BE2C (cell line): ENCODE data around the gene PPP1R9A.

Experiments used
- DNase-seq: peaks from one replicate; pipeline ENCODE4 v3.0.0-alpha.2; 2020
- H3K27me3 ChIP-seq: fragments of 250-450 bp; sonication (Bioruptor Pico); 2 replicates; pipeline ENCODE4 v1.5.1; 2020; ENCODE audit warnings: mild to moderate bottlenecking
- H3K36me3 ChIP-seq: fragments of 250-450 bp; sonication (Bioruptor Pico); 2 replicates; pipeline ENCODE4 v1.5.1; 2020; ENCODE audit warnings: mild to moderate bottlenecking
- H3K4me1 ChIP-seq: fragments of 250-450 bp; sonication (Bioruptor Pico); 2 replicates; pipeline ENCODE4 v1.5.1; 2020
- H3K4me3 ChIP-seq: 2 replicates; pipeline ENCODE4 v1.5.1; 2011; ENCODE audit warnings: low read depth, low read length
- H3K9me3 ChIP-seq: fragments of 250-450 bp; sonication (Bioruptor Pico); 2 replicates; pipeline ENCODE4 v1.5.1; 2020
- TF ChIP-seq, protein P1 (sequence below): IDR thresholded peaks from 2 replicates; pipeline ENCODE4 v1.5.1; 2012; ENCODE audit warnings: mild to moderate bottlenecking, low read depth, low read length

Gene PPP1R9A

DNA sequence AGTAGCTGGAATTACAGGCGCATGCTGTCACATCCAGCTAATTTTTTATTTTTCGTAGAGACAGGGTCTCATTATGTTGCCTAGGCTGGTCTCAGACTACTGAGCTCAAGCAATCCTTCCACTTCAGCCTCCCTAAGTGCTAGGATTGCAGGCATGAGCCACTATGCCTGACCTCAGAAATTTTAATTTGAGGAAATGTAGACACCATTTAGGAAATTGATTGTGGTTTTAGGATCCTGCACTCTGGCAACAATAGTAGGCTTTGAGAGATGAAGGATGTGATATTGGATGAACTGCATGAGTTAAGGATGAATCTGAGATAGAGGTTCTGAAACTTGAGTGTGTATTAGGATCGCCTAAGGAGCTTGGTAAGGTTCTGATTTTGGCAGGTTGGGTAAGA, 66.5 kb downstream of the PPP1R9A start:
- DNase-seq: no peak
- TF ChIP-seq, protein P1, sequence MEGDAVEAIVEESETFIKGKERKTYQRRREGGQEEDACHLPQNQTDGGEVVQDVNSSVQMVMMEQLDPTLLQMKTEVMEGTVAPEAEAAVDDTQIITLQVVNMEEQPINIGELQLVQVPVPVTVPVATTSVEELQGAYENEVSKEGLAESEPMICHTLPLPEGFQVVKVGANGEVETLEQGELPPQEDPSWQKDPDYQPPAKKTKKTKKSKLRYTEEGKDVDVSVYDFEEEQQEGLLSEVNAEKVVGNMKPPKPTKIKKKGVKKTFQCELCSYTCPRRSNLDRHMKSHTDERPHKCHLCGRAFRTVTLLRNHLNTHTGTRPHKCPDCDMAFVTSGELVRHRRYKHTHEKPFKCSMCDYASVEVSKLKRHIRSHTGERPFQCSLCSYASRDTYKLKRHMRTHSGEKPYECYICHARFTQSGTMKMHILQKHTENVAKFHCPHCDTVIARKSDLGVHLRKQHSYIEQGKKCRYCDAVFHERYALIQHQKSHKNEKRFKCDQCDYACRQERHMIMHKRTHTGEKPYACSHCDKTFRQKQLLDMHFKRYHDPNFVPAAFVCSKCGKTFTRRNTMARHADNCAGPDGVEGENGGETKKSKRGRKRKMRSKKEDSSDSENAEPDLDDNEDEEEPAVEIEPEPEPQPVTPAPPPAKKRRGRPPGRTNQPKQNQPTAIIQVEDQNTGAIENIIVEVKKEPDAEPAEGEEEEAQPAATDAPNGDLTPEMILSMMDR: no peak
- no peaks in the 10 kb centered on the region for H3K27me3 ChIP-seq
- no peak overlapping the region for H3K4me3 ChIP-seq
- no peaks in the 10 kb centered on the region for H3K36me3 ChIP-seq
- H3K4me1 ChIP-seq: no peaks in the 10 kb centered on the region
- no peaks in the 10 kb centered on the region for H3K9me3 ChIP-seq

DNA sequence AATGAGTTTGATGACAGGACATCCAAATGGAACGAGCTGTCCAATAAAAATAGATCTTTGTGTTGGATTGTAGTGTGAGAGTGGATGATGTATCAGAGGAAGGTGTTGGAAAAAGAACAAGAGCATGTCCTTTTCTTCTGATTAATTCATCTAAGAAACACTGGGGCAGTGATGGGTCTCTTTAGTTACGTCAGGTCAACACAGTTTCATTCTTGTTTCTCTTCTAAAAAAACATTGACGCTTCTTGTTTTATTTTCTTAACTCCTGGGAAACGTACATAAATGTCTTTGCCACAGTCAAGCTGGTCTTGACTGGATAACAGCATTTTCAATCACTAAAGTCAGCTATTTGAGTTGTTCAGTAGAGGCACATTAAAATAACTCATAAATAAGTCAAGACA, 67.0 kb downstream of the PPP1R9A start:
- TF ChIP-seq, protein P1: no peak
- Histone ChIP-seq H3K4me3 (no peak overlapping the region), H3K9me3 (no peaks in the 10 kb centered on the region), H3K36me3 (no peaks in the 10 kb centered on the region), H3K27me3 (no peaks in the 10 kb centered on the region), H3K4me1 (no peaks in the 10 kb centered on the region)
- DNase-seq: no peak

DNA sequence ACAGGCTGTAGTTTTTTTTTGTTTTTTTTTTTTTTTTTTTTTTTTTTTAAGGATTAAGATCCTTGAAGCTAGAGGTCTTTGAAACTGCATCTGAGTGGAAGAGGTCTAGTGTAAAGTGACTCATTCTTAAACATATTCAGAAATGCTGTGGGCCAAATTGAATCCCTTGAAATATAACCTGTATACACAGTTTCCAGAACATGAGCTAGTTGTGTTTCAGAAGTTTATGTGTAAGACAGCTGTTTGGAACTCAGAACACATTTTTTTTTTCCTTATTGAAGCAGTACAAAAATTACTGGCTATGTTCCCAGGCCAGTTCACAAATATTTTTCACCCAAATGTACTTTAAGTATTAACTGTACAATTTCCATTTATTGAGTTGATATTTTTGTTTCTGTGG, 67.9 kb downstream of the PPP1R9A start:
- Histone ChIP-seq H3K27me3 (no peaks in the 10 kb centered on the region), H3K4me3 (no peak overlapping the region), H3K9me3 (no peaks in the 10 kb centered on the region), H3K4me1 (no peaks in the 10 kb centered on the region), H3K36me3 (no peaks in the 10 kb centered on the region)
- TF ChIP-seq, protein P1: no peak
- DNase-seq: no peak

DNA sequence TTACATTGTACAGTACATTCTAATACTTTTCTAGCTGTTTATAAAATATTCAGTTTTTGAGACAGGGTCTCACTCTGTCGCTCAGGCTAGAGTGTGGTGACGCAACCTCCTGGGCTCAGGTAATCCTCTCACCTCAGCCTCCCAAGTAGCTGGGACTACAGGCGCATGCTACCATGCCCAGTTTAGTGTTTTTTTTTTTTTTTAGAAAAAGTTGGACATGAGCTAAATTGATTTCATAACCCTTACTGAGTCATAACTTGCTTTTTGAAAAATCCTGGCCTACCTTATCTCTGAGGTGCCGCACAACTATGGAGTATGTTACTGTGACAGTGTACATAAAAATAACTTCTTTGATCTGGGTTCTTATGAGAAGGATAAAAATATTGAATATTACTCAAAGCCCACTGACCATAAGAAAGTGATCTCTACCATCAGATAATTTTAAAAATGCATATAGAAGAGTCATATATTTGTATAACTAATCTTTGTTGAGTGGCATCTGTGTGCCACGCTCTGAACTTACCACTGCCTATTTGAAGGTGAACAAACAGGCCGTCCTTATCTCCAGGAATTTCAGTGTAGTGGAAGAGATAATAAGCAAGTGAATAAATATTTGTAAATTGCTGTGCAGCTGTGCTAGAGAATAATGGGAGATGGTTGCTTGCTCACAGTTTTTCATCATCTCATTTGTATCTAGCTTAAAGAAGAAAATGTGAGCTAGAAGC, 73.2 kb downstream of the PPP1R9A start:
- Histone ChIP-seq H3K36me3 (no peaks in the 10 kb centered on the region), H3K9me3 (no peaks in the 10 kb centered on the region), H3K27me3 (no peaks in the 10 kb centered on the region), H3K4me1 (no peaks in the 10 kb centered on the region), H3K4me3 (no peak overlapping the region)
- no peak for DNase-seq
- TF ChIP-seq, protein P1: no peak

DNA sequence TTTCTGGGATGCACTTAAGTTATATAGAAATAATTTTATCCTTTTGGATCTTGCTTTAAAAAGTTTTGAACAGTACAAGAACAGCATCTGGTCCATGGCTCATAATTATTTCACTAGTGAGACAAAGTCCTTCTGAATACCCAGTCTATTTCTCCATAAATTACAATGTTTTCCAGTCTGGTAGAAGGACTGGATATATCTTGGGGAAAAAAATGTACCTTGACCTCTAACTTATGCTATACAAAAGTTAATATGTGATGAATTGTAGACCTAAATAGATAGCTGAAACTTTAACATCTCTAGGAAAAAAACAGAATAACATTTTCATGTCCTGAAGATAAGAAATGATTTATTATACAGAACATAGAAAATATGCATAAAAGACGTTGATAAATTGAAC, 88.5 kb downstream of the PPP1R9A start:
- H3K4me3 ChIP-seq: no peak overlapping the region
- no peaks in the 10 kb centered on the region for H3K9me3 ChIP-seq
- no peaks in the 10 kb centered on the region for H3K4me1 ChIP-seq
- H3K27me3 ChIP-seq: no peaks in the 10 kb centered on the region
- TF ChIP-seq, protein P1: no peak
- no peak for DNase-seq
- H3K36me3 ChIP-seq: no peaks in the 10 kb centered on the region

DNA sequence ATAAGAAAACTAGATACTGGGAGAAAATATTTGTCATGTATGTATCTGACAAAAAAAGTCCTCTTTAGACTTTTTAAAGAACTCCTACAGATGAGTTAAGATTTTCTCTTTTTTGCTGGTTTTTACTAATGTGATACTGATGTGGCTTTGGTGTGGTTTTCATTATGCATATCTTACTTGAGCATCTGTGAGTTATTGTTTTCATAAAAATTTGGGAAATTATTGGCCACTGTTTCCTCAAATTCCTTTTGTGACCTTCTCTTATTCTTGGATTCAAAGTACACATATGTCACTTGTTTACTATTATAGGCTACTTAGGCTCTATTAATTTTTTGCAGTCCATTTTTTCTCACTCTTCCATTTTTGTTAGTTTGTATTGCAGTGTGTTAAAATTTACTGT, 89.0 kb downstream of the PPP1R9A start:
- no peaks in the 10 kb centered on the region for H3K36me3 ChIP-seq
- TF ChIP-seq, protein P1: no peak
- no peak for DNase-seq

More for the DNA sequence above, 89.0 kb downstream of the PPP1R9A start:
- Histone ChIP-seq H3K27me3 (no peaks in the 10 kb centered on the region), H3K9me3 (no peaks in the 10 kb centered on the region), H3K4me3 (no peak overlapping the region), H3K4me1 (no peaks in the 10 kb centered on the region)
